Activated T-cell treated with anti-CD3 and anti-CD28 coated beads, Interleukin-2, amount 50 U/mL, for 1 hour (primary cell): ENCODE measurements around the gene FUOM.

Source experiments
- DNase-seq: peaks from one replicate; pipeline ENCODE4 v3.0.0-alpha.2; 2020

Gene FUOM

GRCh38 chr10:133349577-133350011, 8.2 kb downstream of the FUOM start:
- DNase-seq, result no peak

- DNase-seq, result no peak
These were observed 8.7 kb downstream of the FUOM start for GRCh38 chr10:133349160-133349568.

- DNase-seq, result no peak
These were observed 9.9 kb downstream of the FUOM start for GRCh38 chr10:133347710-133348517.

GRCh38 chr10:133346413-133346812, 11.4 kb downstream of the FUOM start:
- DNase-seq, result no peak

- DNase-seq, result no peak
These were observed 13.6 kb downstream of the FUOM start for GRCh38 chr10:133344236-133344635.

GRCh38 chr10:133343558-133343957, 14.3 kb downstream of the FUOM start:
- no peak for DNase-seq

GRCh38 chr10:133342942-133343341, 14.9 kb downstream of the FUOM start:
- DNase-seq, result no peak

GRCh38 chr10:133341983-133342382, 15.8 kb downstream of the FUOM start:
- DNase-seq, result no peak

GRCh38 chr10:133339708-133340380, 18.0 kb downstream of the FUOM start:
- DNase-seq, result no peak

GRCh38 chr10:133338080-133339071, 19.4 kb downstream of the FUOM start:
- no peak for DNase-seq

- no peak for DNase-seq
These were observed 20.5 kb downstream of the FUOM start for GRCh38 chr10:133337370-133337725.

- DNase-seq, result peak; percentile 88
These were observed 21.0 kb downstream of the FUOM start, which contains the start of gene CALY for GRCh38 chr10:133336577-133337369. Gene CALY (minus strand): TSS chr10:133336896. CDS start chr10:133328989, 7,907 bp downstream.

GRCh38 chr10:133336118-133336576, 21.7 kb downstream of the FUOM start:
- DNase-seq, result peak; percentile 47

- peak; percentile 90 for DNase-seq
These were observed 22.3 kb downstream of the FUOM start for GRCh38 chr10:133335246-133336117.

- DNase-seq, result no peak
These were observed 23.1 kb downstream of the FUOM start for GRCh38 chr10:133334503-133335245.

GRCh38 chr10:133332936-133333699, 24.7 kb downstream of the FUOM start:
- DNase-seq, result no peak

- DNase-seq, result peak; percentile 89
These were observed 28.2 kb downstream of the FUOM start for GRCh38 chr10:133329491-133330202.
